HEK293T (cell line): ENCODE data around the gene ANKRD7.
"Not testable (repeated sequence)": the region's sequence is repeated elsewhere in the genome, so short reads cannot be mapped to it uniquely, and the experiment has no call there.

Experiments
- CTCF ChIA-PET: fragments of 350-600 bp; formaldehyde crosslinking; extraction: SDS; loops from one replicate; lab custom pipeline; 2021; ENCODE audit warnings: antibody characterized with exemption, inconsistent platforms; lab: Yijun Ruan, JAX
- POLR2A ChIA-PET: fragments of 350-600 bp; formaldehyde crosslinking; extraction: SDS; loops from one replicate; lab custom pipeline; 2020; ENCODE audit warnings: antibody characterized with exemption, inconsistent platforms; lab: Yijun Ruan, JAX
- DNase-seq: peaks from one replicate; pipeline ENCODE4 v3.0.0; 2012; ENCODE audit warnings: mixed read lengths; ENCODE audit errors: extremely low spot score
- ARNT ChIP-seq: fragments of 450-650 bp; IDR thresholded peaks from 2 replicates; pipeline ENCODE4 v1.6.1; 2017; ENCODE audit warnings: mild to moderate bottlenecking
- BHLHE40 ChIP-seq: fragments of 450-650 bp; IDR thresholded peaks from 2 replicates; pipeline ENCODE4 v1.6.1; 2016; ENCODE audit warnings: mild to moderate bottlenecking, moderate library complexity, borderline replicate concordance
- CTBP1 ChIP-seq: fragments of 450-650 bp; IDR thresholded peaks from 2 replicates; pipeline ENCODE4 v1.6.1; 2016; ENCODE audit warnings: borderline replicate concordance
- ELF4 ChIP-seq: fragments of 450-650 bp; IDR thresholded peaks from 2 replicates; pipeline ENCODE4 v1.6.1; 2017; ENCODE audit warnings: antibody characterized with exemption
- FOXA1 ChIP-seq: fragments of 450-650 bp; IDR thresholded peaks from 2 replicates; pipeline ENCODE4 v1.6.1; 2016; ENCODE audit warnings: mild to moderate bottlenecking
- FOXK2 ChIP-seq: fragments of 450-650 bp; IDR thresholded peaks from 2 replicates; pipeline ENCODE4 v1.6.1; 2016; ENCODE audit warnings: mild to moderate bottlenecking
- FOXM1 ChIP-seq: fragments of 450-650 bp; IDR thresholded peaks from 2 replicates; pipeline ENCODE4 v1.6.1; 2017; ENCODE audit warnings: mild to moderate bottlenecking, borderline replicate concordance
- HDGF ChIP-seq: fragments of 450-650 bp; IDR thresholded peaks from 2 replicates; pipeline ENCODE4 v1.6.1; 2017; ENCODE audit warnings: antibody characterized with exemption, borderline replicate concordance
- L3MBTL2 ChIP-seq: fragments of 450-650 bp; conservative IDR thresholded peaks from 2 replicates; pipeline ENCODE4 v1.6.1; 2016; ENCODE audit warnings: mild to moderate bottlenecking
- LEF1 ChIP-seq: fragments of 450-650 bp; IDR thresholded peaks from 2 replicates; pipeline ENCODE4 v1.6.1; 2017; ENCODE audit warnings: mild to moderate bottlenecking, borderline replicate concordance
- NFRKB ChIP-seq: fragments of 450-650 bp; IDR thresholded peaks from 2 replicates; pipeline ENCODE4 v1.6.1; 2016; ENCODE audit warnings: mild to moderate bottlenecking, moderate library complexity
- PKNOX1 ChIP-seq: fragments of 450-650 bp; IDR thresholded peaks from 2 replicates; pipeline ENCODE4 v1.6.1; 2016
- SP1 ChIP-seq: fragments of 450-650 bp; IDR thresholded peaks from 2 replicates; pipeline ENCODE4 v1.6.1; 2017
- SUZ12 ChIP-seq: fragments of 450-650 bp; IDR thresholded peaks from 2 replicates; pipeline ENCODE4 v1.6.1; 2016; ENCODE audit warnings: mild to moderate bottlenecking
- TARDBP ChIP-seq: fragments of 450-650 bp; IDR thresholded peaks from 2 replicates; pipeline ENCODE4 v1.6.1; 2016
- ZNF384 ChIP-seq: fragments of 450-650 bp; IDR thresholded peaks from 2 replicates; pipeline ENCODE4 v1.6.1; 2016

The ANKRD7 gene

GRCh38 chr7:118222591-118222990, 1.9 kb upstream of the ANKRD7 start:
- ChIA-PET POLR2A (no interaction called here), CTCF (no interaction called here)
- TF ChIP-seq PKNOX1: no peak
- no peak for TF ChIP-seq FOXM1
- no peak for TF ChIP-seq ZNF384
- TF ChIP-seq FOXK2: no peak
- TF ChIP-seq NFRKB: no peak
- DNase-seq: no peak

- no peak for TF ChIP-seq ZNF384
- no peak for TF ChIP-seq L3MBTL2
- TF ChIP-seq BHLHE40: no peak
- TF ChIP-seq SP1: no peak
- TF ChIP-seq FOXM1: no peak
- TF ChIP-seq FOXK2: no peak
- TF ChIP-seq ELF4: no peak
- no peak for TF ChIP-seq HDGF
- ChIA-PET POLR2A (no interaction called here), CTCF (no interaction called here)
- DNase-seq: no peak
Measured at GRCh38 chr7:118232837-118233236, 8.3 kb downstream of the ANKRD7 start.

DNA sequence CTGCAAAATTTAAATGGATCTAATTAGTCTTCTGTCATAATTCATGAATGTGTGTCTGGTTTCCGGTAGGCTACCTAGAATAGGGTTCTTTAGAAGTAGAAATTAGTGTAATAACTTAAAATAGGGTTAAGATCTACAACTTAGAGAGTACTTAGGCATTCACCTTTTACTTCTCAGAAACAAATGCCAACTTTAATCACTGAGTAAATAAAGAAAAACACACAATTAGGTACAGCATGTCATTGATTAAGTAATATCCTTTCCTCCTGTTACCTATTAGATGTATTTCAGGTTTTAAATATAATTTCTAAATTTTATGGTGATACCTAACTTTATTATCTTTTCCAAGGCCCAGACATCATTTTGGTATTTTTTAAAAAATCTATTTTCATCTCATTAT, 9.3 kb downstream of the ANKRD7 start:
- TF ChIP-seq CTBP1 (no peak), ARNT (no peak), L3MBTL2 (no peak), FOXK2 (no peak), ELF4 (no peak), ZNF384 (no peak)
- DNase-seq: no peak
- ChIA-PET POLR2A (no interaction called here), CTCF (no interaction called here)

GRCh38 chr7:118239014-118239413, 14.5 kb downstream of the ANKRD7 start:
- TF ChIP-seq FOXA1 (no peak), SUZ12 (no peak), LEF1 (no peak)
- CTCF ChIA-PET: no interaction called here
- DNase-seq: no peak
- POLR2A ChIA-PET: no interaction called here

DNA sequence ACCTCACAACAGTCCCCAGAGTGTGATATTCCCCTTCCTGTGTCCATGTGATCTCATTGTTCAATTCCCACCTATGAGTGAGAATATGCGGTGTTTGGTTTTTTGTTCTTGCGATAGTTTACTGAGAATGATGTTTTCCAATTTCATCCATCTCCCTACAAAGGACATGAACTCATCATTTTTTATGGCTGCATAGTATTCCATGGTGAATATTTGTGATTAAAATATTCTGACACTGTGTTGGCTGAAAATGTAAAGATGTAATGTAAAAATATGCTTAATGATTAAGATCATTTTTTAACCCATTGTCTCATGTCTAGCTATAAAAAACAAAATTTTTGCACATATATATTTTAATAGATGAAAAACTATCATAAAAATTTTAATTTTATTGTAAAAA, 15.8 kb downstream of the ANKRD7 start:
- DNase-seq, CTCF ChIA-PET, POLR2A ChIA-PET: not testable (repeated sequence)

GRCh38 chr7:118243695-118244094, 19.2 kb downstream of the ANKRD7 start:
- CTCF ChIA-PET: no interaction called here
- POLR2A ChIA-PET: no interaction called here
- DNase-seq: no peak
- TF ChIP-seq ELF4 (no peak), ARNT (no peak), NFRKB (no peak), SUZ12 (no peak), FOXK2 (no peak), L3MBTL2 (no peak), HDGF (no peak), CTBP1 (no peak), BHLHE40 (no peak), FOXM1 (no peak), TARDBP (no peak)

DNA sequence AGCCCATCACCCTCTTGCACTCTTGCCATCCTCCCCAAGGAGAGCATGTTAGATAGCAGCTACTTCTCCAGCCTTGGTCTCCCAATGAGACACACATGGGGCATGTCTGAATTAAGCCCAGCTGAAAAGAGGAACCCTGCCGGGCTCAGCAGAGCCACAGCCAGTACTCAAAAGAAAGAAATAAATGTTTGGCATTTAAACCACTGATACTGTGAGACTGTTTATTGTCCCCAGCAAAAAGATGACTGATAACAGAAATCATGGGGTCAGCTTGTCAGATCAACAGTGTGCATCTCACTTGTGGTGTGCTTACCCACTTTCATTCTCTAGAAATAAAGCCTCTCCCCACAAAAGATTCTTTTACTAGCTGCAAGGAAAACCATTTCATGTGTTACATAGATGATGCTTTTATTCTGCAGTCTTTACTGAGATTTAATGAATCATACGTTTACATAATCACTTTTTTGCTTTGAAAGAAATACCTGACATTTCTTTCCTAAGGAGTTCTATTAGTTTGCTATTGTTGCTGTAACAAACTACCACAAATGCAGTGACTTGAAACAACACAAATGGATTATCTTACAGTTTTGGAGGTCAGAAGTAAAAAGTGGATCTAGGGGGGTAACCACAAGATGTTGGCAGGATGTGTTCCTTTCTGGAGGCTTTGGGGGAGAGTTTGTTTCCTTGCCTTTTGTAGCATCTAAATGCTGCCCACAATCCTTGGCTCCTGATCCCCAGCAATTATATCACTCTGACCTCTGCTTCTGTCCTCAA, 20.9 kb downstream of the ANKRD7 start:
- no peak for DNase-seq
- TF ChIP-seq ZNF384 (no peak), HDGF (no peak), SP1 (no peak), BHLHE40 (no peak), TARDBP (no peak), ARNT (no peak), FOXA1 (no peak), LEF1 (no peak), SUZ12 (no peak), NFRKB (no peak), ELF4 (no peak), FOXK2 (no peak), CTBP1 (no peak), PKNOX1 (no peak), FOXM1 (no peak), L3MBTL2 (no peak)
- POLR2A ChIA-PET: no interaction called here
- CTCF ChIA-PET: no interaction called here

GRCh38 chr7:118250860-118251494, 26.5 kb downstream of the ANKRD7 start:
- DNase-seq: no peak
- TF ChIP-seq CTBP1: no peak
- TF ChIP-seq SP1: no peak
- no peak for TF ChIP-seq LEF1
- TF ChIP-seq NFRKB: no peak
- TF ChIP-seq ARNT: no peak
- no peak for TF ChIP-seq FOXK2
- ChIA-PET POLR2A (no interaction called here), CTCF (no interaction called here)
